HG02840 (cell line): ENCODE data around the gene UPK1A.
A peak's percentile ranks its signal among the peaks of the same experiment; 100 is the strongest.

ENCODE experiments used
- ATAC-seq: cut with Tn5 transposase; IDR thresholded peaks from one replicate; pipeline ENCODE4 v1.9.1; 2021; ENCODE audit warnings: mild to moderate bottlenecking, moderate library complexity, moderate number of reproducible peaks; ENCODE audit not compliant: unreplicated experiment, low FRiP score

The UPK1A gene

DNA sequence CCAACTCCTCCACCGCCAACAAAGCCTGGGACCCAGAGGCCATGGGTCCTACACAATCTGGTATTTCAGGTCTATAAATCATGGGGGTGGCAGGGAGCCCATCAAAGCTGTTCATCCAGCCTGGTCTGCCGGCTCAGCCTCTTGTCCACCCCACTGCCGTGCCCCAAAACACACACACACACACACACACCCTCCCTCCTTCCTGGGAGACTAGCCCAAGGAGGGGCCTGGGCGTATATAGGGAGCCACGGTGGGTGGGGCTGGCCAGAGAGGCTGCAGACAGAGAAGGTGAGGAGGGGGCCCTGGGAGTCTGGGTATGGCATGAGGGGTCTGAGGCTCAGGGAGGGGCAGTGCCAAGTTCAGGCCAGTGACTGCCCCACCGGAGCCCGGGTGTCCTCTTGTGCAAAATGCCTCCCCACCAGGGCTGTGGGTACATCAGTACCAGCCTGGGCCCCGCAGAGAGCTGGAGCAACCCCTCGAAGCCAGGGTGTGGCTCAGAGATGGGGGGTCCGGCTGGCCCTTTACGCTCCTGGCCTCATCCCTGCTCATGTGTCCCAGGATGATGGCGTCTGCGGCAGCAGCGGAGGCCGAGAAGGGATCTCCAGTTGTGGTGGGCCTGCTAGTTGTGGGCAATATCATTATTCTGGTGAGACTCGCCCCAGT lies at the start of gene UPK1A:
Gene UPK1A (plus strand): TSS at position 267 of the 663 bp plus-strand sequence. CDS start 296 bp downstream, at position 563.
- no peak for ATAC-seq

DNA sequence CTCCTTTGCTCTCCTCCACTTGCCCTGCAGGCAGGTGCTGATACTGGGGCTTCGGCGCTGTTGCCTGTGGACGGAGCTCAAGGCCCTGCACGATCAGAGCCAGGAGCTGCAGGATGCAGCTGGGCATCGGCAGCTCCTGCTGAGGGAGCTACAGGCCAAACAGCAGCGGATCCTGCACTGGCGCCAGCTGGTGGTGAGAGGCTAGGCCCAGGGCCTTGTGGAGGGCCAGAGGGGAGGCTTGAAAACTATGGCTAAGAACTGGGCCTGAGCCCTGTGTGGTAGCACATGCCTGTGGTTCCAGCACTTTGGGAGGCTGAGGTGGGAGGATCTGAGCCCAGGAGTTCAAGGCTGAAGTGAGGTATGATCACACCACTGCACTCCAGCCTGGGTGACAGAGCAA lies 47.5 kb upstream of the UPK1A start:
- ATAC-seq, result no peak

DNA sequence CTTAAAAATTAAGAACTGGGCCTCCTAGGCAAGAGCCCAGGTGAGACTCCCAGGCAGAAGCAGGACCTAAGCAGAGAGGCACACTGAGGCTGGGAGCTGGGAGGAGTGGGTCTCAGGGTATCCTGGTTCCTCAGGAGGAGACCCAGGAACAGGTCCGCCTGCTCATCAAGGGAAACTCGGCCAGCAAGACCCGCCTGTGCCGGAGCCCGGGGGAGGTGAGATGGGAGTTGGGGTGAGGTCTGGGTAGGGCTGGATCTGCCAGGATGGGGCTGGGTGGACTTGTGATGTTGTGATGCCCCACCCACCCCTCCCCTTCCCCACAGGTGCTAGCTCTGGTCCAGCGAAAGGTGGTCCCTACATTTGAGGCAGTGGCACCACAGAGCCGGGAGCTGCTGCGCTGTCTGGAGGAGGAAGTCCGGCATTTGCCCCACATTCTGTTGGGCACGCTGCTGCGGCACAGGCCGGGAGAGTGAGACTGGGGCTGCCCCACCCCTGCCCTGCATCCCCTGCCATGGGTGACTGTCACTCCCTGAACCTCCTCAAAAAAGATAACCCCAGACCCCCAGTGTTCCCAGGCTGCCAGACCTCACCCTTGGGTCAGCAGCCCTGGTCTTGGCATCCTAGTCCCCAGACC lies 46.9 kb upstream of the UPK1A start:
- no peak for ATAC-seq

DNA sequence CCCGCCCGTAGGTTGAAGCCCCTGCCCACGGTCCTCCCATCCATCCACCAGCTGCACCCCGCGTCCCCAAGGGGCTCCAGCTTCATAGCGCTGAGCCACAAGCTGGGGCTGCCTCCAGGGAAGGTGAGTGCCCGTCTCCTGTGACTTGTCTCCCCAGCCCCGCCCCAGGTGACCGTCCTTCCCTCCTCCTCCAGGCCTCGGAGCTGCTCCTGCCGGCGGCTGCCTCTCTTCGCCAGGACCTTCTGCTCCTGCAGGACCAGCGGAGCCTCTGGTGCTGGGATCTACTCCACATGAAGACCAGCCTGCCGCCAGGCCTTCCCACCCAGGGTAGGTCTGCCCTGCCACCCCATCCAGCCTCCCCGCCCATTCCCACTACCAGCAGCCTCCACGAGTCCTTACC lies 46.3 kb upstream of the UPK1A start:
- no peak for ATAC-seq

DNA sequence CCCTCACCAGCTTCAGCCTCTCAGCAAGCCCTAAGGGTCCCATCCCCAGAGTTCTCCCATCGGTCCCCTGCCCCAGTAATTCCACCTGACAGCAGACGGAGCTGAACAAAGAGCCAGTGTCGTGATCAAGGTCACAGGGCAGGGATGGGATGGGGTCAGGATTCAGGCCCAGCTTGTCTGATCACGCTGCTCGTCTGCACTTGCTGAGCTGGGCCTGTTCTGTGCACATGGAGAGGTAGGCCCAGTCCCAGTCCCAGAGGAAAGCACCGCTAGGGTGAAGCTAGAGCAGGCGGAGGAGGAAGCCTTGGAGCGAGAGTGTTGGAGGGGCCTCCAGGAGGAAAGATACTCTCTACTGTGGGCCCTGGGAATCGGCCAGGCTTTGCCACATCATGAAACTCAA lies 44.6 kb upstream of the UPK1A start:
- ATAC-seq, result no peak

DNA sequence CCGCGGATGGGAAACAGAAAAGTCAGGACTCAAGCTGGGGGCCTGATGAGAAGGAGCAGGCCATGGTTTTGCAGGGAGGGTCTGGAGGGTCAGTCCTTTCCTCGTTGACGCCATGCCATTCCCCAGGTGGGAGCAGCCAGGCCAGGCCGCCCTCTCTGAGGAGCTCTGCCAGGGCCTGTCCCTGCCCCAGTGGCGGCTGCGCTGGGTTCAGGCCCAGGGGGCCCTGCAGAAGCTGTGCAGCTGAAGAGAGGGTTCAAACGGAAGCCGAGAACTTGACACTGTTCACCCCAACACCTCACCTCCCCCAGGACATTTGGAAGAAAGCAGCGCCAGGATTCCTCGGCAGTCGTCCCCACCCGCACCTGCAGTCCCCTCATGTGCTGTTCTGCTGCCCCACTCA lies 43.6 kb upstream of the UPK1A start:
- no peak for ATAC-seq

DNA sequence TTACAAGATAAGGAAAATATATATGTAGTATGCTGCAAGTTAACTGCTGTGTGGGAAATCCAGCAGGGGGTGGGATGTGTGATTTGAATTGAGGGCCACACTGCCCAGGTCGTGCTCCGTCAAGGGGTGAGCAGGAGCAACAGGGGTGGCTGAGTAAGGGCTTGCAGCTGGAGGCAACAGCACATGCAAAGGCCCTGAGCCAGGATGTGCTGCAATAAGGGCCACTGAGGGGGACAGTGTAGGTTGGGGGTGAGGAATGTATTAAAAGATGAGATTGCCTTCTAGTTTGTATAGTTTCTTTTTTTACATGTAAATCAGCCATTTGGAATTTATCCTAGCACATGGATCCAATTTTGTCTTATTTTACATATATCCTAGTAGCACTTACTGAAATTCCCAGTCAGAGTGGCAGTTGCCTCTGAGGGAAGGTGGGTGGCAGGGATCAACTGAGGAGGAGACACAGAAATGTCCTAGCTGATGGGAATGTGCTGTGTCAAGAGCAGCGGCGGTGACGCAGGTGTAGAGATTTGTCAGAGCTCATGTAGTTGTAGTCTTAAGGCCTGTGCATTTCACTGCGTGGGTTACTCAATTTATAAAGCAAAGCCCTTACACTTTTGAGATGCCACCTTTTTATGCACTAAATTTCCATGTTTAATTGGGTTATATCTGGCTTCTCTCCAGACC lies 42.8 kb upstream of the UPK1A start:
- ATAC-seq, result no peak

DNA sequence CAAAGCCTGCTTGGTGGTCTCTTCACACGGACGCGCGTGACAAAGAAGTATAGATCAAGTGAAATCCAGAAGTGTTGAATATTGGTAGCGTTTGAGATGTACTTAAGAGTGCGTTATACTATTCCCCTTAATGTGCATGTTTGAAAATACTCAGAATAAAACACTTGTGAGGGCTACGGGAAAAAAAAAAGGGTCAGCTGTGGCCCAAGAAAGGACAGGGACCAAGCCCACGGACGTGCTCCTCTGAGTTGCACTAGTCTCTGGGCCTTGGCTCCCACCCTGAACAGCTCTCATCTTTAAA lies 38.1 kb upstream of the UPK1A start:
- ATAC-seq, result no peak

DNA sequence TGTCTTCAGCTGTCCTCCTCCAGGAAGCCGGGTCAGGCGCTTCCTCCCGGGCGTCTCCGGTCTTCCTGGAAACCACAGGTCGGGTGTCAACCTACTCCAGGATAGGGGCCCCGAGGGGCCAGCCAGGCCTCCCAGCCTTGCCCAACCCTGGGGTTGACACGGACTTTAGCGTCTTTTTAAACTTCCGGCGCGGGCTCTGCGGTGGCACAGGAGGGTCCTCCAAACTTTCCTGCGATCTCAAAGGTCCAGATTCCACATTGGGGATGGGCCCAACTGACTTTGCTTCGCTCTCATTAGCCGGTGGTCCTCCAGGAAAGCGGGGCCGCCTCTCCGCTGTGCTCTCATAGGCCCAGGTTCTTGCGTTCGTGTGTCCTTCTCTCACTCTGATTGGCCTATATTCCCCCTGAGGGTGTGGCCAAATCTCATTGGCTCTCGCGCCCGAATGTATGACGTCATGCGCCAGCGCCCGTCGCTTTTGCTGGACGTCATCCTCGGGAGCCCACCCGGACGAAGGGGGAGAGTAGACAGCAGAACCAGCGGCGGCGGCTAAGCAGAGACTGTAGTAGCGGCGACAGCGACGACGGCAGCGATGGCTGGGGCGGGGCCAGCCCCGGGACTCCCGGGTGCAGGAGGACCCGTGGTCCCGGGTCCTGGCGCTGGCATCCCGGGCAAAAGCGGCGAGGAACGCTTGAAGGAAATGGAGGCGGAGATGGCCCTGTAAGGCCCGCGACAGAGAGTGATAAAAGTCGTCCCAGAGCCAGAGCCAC lies 37.6 kb upstream of the UPK1A start, which contains the start of gene RBM42:
Gene RBM42 (plus strand): TSS at position 472 of the 767 bp plus-strand sequence. CDS start 118 bp downstream, at position 590.
- ATAC-seq, result peak; percentile 97

DNA sequence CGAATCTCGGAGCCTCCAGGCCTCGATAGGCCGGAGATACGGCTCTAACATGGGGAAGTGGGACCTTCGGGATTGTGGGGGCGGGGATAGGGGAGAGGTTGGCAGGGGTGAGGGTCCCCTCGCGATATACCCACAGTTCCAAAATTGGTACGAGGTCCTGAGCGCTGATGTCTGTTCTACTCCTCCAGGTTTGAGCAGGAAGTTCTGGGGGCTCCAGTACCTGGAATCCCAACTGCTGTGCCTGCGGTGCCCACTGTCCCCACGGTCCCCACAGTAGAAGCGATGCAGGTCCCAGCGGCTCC lies 37.0 kb upstream of the UPK1A start:
- ATAC-seq, result peak; percentile 9

DNA sequence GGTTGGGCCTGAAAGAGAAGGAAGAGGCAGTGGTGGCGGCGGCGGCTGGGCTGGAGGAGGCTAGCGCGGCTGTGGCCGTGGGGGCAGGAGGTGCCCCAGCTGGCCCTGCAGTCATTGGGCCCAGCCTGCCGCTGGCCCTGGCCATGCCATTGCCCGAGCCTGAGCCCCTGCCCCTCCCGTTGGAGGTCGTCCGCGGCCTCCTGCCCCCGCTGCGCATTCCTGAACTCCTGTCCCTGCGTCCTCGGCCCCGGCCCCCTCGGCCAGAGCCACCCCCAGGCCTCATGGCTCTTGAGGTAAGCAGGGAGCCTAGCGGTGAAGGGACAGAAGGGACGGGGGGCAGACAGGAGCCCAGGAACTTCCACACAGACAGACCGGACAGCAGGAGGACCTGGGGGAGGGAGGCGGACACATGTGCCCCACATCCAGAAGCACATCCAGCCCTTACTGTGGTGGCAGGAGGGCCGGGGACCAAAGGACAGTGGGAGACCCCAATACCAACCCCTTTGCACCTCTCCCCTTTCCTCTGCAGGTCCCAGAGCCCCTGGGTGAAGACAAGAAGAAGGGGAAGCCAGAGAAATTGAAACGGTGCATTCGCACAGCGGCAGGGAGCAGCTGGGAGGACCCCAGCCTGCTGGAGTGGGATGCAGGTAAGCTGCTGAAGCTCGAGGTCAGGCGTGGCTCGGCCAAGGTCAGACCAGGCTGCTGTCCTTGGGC lies 32.4 kb upstream of the UPK1A start:
- ATAC-seq, result no peak

DNA sequence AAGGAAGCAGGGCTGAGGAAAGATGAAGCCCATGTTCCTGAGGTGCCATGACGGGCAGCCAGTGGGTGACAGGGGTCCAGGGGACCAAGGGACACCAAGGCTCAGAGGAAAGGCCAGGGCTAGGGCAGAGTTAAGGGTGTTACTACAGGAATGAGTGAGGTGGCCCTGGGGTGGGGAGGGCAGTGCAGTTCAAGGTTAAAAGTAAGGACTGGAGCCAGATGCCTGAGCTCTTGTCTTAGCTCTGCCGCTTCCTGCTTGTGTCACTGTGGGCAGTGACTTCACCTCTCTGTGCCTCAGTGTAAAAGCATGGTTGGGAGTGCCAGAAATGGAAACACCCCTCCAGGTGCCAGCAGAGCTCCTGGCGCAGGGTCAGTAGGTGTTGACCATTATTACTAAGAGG lies 29.7 kb upstream of the UPK1A start:
- no peak for ATAC-seq

DNA sequence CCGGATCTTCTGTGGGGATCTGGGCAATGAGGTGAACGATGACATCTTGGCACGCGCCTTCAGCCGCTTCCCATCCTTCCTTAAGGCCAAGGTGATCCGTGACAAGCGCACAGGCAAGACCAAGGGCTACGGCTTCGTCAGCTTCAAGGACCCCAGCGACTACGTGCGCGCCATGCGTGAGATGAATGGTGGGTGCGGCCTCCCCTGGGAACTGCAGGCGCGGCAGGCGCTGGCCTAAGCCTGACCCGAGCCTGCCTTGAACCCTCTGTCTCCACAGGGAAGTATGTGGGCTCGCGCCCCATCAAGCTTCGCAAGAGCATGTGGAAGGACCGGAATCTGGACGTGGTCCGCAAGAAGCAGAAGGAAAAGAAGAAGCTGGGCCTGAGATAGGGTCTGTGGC lies 29.2 kb upstream of the UPK1A start:
- ATAC-seq, result no peak

DNA sequence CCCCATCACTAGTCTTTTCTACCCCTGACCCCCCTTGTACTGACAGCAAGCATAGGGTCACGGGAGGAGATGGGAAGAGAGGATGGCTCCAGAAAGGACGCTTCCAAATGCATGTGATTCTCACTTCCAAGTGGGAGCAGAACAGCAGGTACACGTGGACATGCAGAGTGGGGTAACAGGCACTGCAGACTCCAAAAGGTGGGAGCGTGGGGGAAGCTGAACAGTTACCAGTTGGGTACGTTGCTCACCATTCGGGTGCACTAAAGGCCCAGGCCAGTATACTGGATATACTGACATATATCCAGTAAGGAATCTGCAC lies 27.0 kb upstream of the UPK1A start:
- no peak for ATAC-seq

DNA sequence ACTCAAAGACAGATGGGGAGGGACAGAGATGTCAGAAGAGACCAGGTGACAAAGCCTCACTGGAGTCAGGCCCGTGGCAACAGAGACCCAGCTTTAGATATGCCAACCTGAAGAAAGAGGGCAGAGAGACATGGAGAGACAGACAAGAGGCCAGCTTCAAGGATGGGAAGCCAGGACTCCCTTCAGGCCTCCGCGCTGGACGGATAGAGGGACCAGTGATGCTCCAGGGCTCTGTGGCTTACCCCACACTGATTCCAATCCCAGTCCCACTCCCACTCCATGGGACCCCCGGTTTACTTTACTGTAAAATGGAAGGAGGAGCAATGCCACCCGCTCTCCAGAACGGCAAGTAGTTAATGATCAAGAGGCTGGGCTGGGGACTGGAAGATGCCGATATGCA lies 26.5 kb upstream of the UPK1A start:
- ATAC-seq, result no peak

DNA sequence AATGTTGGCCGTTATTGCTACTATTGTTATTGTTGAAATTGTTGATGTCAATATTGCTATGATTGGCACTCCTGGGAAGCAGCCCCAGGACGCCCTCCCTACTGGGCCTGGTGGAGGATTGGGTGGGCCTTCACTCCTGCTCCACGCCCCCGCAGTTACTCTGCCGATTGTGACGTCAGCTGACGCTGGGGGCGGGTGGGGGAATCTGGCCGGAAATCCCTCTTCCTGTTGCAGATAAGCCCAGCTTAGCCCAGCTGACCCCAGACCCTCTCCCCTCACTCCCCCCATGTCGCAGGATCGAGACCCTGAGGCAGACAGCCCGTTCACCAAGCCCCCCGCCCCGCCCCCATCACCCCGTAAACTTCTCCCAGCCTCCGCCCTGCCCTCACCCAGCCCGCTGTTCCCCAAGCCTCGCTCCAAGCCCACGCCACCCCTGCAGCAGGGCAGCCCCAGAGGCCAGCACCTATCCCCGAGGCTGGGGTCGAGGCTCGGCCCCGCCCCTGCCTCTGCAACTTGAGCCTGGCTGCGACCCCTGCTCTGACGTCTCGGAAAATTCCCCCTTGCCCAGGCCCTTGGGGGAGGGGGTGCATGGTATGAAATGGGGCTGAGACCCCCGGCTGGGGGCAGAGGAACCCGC lies 24.7 kb upstream of the UPK1A start, which contains the start of gene ETV2:
Gene ETV2 (plus strand): TSS at position 231 of the 637 bp plus-strand sequence. CDS start 716 bp downstream, outside the sequence.
- ATAC-seq, result no peak

DNA sequence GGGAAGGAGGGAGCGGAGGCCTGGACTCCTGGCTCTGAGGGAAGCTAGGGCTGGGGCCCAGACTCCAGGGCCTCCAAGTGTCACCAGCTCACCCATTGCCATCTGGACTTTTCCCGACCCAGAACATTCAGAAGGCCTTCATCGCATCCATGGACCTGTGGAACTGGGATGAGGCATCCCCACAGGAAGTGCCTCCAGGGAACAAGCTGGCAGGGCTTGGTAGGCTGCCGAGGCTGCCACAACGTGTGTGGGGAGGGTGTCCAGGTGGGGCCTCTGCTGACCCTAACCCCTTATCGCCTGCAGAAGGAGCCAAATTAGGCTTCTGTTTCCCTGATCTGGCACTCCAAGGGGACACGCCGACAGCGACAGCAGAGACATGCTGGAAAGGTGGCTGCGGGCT lies 24.0 kb upstream of the UPK1A start:
- no peak for ATAC-seq

DNA sequence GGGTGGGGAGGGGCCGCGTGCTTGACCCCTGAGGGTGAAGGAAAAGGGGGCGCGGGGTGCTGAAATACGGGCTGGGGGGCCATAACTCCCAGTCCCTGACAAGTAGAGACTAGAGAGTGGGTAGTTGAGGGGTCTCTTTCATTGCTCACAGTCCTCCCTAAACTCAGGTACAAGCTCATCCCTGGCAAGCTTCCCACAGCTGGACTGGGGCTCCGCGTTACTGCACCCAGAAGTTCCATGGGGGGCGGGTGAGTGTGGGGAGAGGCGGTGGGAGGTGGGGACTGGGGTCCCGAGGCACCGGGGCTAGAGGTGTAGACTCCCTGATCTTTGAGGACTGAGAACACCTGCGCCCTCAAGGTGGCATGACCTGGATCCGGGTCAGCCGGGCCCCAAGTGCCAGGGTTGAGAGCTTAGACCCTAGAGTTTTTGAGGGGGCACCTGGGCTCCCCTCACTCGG lies 23.5 kb upstream of the UPK1A start:
- no peak for ATAC-seq

DNA sequence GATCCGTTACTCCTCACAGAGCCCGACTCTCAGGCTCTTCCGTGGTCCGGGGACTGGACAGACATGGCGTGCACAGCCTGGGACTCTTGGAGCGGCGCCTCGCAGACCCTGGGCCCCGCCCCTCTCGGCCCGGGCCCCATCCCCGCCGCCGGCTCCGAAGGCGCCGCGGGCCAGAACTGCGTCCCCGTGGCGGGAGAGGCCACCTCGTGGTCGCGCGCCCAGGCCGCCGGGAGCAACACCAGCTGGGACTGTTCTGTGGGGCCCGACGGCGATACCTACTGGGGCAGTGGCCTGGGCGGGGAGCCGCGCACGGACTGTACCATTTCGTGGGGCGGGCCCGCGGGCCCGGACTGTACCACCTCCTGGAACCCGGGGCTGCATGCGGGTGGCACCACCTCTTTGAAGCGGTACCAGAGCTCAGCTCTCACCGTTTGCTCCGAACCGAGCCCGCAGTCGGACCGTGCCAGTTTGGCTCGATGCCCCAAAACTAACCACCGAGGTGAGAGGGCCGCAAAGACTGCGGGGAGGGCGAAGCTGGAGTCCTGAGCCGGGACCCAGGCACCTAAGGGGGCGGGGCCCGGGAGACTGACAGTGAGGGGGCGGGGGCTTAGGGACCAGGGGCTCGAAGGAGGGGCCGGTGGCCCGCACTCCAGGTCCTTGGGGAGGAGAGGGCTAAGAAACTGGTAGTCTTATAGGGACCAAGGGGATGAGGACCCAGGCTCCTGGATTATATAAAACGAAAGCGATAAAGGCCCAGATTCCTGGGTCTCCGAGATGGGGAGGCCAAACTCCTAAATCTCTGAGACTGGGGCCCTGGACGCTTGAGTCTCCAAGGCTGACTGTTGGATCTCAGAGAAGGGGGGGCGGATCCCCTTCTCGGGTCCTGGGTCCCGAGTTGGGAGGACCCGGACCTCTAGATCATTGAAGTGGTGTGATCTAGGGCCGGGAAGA lies 22.8 kb upstream of the UPK1A start:
- ATAC-seq, result peak; percentile 45
